Lower leg skin (tissue), 4 donors: ENCODE measurements around the gene C2CD3. TPM values are rescaled to one million over a fixed set of nuclear protein-coding genes. Genes with fewer than 3 reads are reported as not detected.
"Not testable (repeated sequence)": the region's sequence is repeated elsewhere in the genome, so short reads cannot be mapped to it uniquely, and the experiment has no call there.

Experiments
- DNase-seq, 2 donors: peaks; one replicate each; pipeline ENCODE4 v3.0.0-alpha.2; 2019; ENCODE audit warnings: low spot score in 2 of 2
- H3K4me3 ChIP-seq: fragments of 200-600 bp; sonication (generic); 2 replicates; pipeline ENCODE4 v1.5.1; 2017; ENCODE audit warnings: mild to moderate bottlenecking, low read depth; ENCODE audit not compliant: poor library complexity, severe bottlenecking
- CTCF ChIP-seq, 3 donors: fragments of 450-650 bp; IDR thresholded peaks; one replicate each; pipeline ENCODE4 v1.5.1; 2016; ENCODE audit warnings: antibody characterized with exemption in 3 of 3, mild to moderate bottlenecking in 3 of 3, moderate library complexity in 2 of 3
- POLR2A ChIP-seq, 2 donors: fragments of 450-650 bp; IDR thresholded peaks; one replicate each; pipeline ENCODE4 v1.6.1; 2016 to 2017; ENCODE audit warnings: antibody characterized with exemption in 2 of 2, mild to moderate bottlenecking in 1 of 2, moderate library complexity in 1 of 2
- WGBS, 2 donors: methylation state at CpG; one replicate each; pipeline ENCODE4 v1.1.5; 2018; 5-methylcytosine and 5-hydroxymethylcytosine counted together
- intact Hi-C: fragments of 100-400 bp; cut with DNase I; formaldehyde crosslinking; loops from one replicate; pipeline ENCODE4 v1.15.0; 2023; ENCODE audit warnings: low total_unique reads
- total RNA-seq, 4 donors: library from RNA; depleted of rRNA; stranded (reverse); fragments of >200 nt; gene quantifications; one replicate each; pipeline ENCODE4 v1.1.0, GENCODE V29; 2016

C2CD3 gene
- total RNA-seq, 4 donors from 2014 or later: 16.9 to 28.0 (median 24.4) TPM

- TF ChIP-seq POLR2A (IDR thresholded peaks at IDR 0.05): no peak
- no peak overlapping the region for H3K4me3 ChIP-seq
- 84 to 86% methylated on average over 2 of the region's 2 CpGs for WGBS, 2 donors
- intact Hi-C loops: no loop called here
- no peak for DNase-seq
Observed at GRCh38 chr11:73990730-73991129, 180.1 kb downstream of the C2CD3 start.

- no peak for DNase-seq
- intact Hi-C loops: no loop called here
- WGBS, 2 donors: 95 to 96% methylated on average over 6 of the region's 6 CpGs
- TF ChIP-seq CTCF (IDR thresholded peaks at IDR 0.05): no peak
- no peak overlapping the region for H3K4me3 ChIP-seq
Observed at GRCh38 chr11:73989156-73989555, 181.6 kb downstream of the C2CD3 start.

- intact Hi-C loops: no loop called here
- 92% methylated on average over 7 of the region's 7 CpGs for WGBS, 2 donors
Observed at GRCh38 chr11:73988227-73988626, 182.6 kb downstream of the C2CD3 start.

GRCh38 chr11:73985661-73986060 is 185.1 kb downstream of the C2CD3 start:
- H3K4me3 ChIP-seq, DNase-seq, intact Hi-C loops: not testable (repeated sequence)
- 91 to 96% methylated on average over 4 of the region's 4 CpGs for WGBS, 2 donors

More at GRCh38 chr11:73988227-73988626, 182.6 kb downstream of the C2CD3 start:
- TF ChIP-seq CTCF (IDR thresholded peaks at IDR 0.05) (no peak), POLR2A (IDR thresholded peaks at IDR 0.05) (no peak)
- DNase-seq: no peak
- no peak overlapping the region for H3K4me3 ChIP-seq

GRCh38 chr11:73983741-73984538 is 186.9 kb downstream of the C2CD3 start:
- TF ChIP-seq POLR2A (IDR thresholded peaks at IDR 0.05) (no peak), CTCF (IDR thresholded peaks at IDR 0.05) (no peak)
- intact Hi-C loops: no loop called here
- 49 to 53% methylated on average over 18 of the region's 18 CpGs for WGBS, 2 donors
- H3K4me3 ChIP-seq: no peak overlapping the region
- no peak for DNase-seq

- intact Hi-C loops: no loop called here
- H3K4me3 ChIP-seq: peak overlapping the region; percentile 31
- TF ChIP-seq CTCF (IDR thresholded peaks at IDR 0.05) (no peak), POLR2A (IDR thresholded peaks at IDR 0.05) (no peak)
- peak; percentile 87 to 98 for DNase-seq
- WGBS, 2 donors: 1% methylated on average over 45 to 55 of the region's 56 CpGs
Observed at GRCh38 chr11:73982990-73983740, 187.6 kb downstream of the C2CD3 start.
